ENCODE results near the gene ZNF443.
A peak's percentile ranks its signal among the peaks of the same experiment; 100 is the strongest.
"Not testable (repeated sequence)": the region's sequence is repeated elsewhere in the genome, so short reads cannot be mapped to it uniquely, and the experiment has no call there.

The ZNF443 gene

DNA sequence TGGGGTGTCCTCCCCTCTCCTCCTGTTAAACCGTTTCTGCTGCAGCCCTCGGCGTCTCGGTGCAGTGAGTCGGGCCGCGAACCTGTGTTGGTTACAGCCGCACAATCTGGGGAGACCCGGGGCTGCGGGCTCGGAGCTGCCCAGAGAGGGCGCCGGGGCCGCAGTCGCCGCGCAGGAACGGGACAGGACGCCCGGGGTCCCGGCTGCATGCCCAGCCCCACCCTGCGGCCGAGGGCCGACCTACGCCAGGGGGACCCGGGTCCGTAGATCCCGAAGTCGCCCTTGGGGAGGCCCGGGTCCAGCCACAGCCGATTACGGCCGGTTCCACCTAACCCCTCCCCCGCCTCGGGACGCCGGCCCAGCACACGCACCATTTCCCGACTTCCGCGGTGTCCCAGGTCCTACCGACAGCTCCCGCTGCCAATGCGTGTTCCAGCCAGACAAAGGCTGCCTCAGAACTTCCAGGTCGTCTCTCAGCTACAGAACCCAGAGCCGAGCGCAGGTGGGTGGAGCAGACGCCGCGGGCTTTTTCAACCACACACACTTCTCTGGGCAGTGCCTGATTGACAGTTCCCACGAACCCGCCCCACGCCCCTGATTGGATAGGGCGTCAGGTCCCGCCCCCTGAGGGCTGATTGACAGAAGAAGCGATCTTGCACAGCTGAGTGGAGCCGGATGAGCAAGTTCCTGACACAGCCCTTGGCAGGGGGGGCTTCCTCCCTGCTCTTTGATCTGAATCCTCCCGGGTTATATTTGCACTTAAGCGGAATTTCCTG is at the start of gene ZNF443:
Gene ZNF443, minus strand, starts transcription at position 481 of the 776 bp plus-strand sequence. Its CDS starts 107 bp downstream, at position 374.
- peak within 1 kb of the TSS; percentile 86 for H3K4me3 ChIP-seq (ENCODE audit: low read depth, low read length)
- TF ChIP-seq, protein P1, sequence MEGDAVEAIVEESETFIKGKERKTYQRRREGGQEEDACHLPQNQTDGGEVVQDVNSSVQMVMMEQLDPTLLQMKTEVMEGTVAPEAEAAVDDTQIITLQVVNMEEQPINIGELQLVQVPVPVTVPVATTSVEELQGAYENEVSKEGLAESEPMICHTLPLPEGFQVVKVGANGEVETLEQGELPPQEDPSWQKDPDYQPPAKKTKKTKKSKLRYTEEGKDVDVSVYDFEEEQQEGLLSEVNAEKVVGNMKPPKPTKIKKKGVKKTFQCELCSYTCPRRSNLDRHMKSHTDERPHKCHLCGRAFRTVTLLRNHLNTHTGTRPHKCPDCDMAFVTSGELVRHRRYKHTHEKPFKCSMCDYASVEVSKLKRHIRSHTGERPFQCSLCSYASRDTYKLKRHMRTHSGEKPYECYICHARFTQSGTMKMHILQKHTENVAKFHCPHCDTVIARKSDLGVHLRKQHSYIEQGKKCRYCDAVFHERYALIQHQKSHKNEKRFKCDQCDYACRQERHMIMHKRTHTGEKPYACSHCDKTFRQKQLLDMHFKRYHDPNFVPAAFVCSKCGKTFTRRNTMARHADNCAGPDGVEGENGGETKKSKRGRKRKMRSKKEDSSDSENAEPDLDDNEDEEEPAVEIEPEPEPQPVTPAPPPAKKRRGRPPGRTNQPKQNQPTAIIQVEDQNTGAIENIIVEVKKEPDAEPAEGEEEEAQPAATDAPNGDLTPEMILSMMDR (IDR thresholded peaks at IDR 0.05; ENCODE audit: borderline replicate concordance, insufficient read depth, low read depth, low read length), result 0 out of 2 replicates have a peak, but pooled peaks have one; percentile 12

DNA sequence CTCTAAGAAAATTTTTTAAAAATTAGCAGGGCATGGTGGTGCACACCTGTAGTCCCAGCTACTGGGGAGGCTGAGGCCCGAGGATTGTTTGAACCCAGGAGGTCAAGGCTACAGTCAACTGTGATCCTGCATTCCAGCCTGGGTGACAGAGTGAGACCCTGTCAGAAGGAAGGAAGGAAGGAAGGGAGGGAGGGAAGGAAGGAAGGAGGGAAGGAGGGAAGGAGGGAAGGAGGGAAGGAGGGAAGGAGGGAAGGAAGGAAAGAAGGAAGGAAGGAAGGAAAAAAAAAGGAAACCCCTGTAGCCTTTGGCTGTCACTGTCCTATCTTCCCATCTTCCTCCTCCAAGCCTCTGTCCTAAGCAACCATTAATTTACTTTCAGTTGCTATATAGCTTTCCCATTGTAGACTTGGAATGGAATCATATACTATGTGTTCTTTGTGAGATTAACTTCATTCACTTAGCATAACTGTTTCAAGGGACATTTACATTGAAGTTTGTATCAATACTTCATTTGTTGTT is 45.5 kb upstream of the ZNF443 start:
- not testable (repeated sequence) for H3K4me3 ChIP-seq (ENCODE audit: low read depth, low read length)

DNA sequence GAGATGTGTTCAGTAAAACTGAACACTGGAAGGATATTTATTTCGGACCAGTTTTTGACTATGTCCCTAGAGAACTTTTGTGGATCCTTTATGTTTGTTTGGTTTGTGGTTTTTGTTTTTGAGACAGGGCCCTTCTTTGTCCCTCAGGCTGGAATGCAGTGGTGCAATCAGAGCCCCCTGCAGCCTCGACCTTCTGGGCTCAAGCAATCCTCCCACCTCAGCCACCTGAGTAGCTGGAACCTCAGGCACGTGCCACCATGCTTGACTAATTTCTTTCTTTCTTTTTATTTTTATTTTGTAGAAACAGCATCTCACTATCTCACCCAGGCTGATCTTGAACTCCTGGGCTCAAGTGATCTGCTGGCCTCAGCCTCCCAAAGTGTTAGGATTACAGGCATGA is 44.8 kb upstream of the ZNF443 start:
- H3K4me3 ChIP-seq (ENCODE audit: low read depth, low read length), result no peak overlapping the region
- TF ChIP-seq, protein P1 (IDR thresholded peaks at IDR 0.05; ENCODE audit: borderline replicate concordance, insufficient read depth, low read depth, low read length), result no peak

- peak overlapping the region; percentile 86 for H3K4me3 ChIP-seq (ENCODE audit: low read depth, low read length)
- TF ChIP-seq, protein P1 (IDR thresholded peaks at IDR 0.05; ENCODE audit: borderline replicate concordance, insufficient read depth, low read depth, low read length), result no peak
These were observed 44.2 kb upstream of the ZNF443 start for GRCh38 chr19:12485052-12485416.

DNA sequence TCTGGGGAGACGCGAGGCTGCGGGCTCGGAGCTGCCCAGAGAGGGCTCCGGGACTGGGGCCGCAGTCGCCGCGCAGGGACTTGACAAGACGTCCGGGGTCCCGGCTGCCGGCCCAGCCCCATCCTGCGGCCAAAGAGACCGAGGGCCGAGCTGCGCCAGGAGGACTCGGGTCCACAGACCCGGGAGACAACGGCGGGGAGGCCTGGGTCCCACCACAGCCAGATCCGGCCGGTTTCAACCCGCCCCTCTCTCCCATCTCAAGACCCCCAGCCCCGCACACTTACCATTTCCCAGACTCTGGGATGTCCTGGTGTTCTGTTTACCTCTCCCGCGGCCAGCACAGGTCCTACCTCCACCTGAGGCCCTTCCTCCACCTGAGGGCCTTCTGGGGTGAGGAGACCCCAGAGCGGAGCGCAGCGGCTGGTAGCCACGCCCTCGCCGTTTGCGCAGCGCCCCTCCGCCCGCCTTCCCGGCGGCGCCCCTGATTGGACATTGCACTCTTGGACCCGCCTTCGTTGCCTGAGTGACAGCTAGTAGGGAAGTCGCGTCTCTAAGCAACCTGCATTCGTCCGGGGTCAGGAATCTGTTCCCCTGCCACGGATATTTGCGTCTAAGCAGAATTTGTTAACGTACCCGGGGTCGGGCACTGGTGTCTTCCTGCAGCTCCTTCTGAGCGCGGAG is 43.7 kb upstream of the ZNF443 start, which contains the start of gene ZNF709:
Gene ZNF709, minus strand, starts transcription at position 446 of the 681 bp plus-strand sequence. Its CDS starts 159 bp downstream, at position 287.
- H3K4me3 ChIP-seq (ENCODE audit: low read depth, low read length), result peak within 1 kb of the TSS; percentile 86
- TF ChIP-seq, protein P1 (IDR thresholded peaks at IDR 0.05; ENCODE audit: borderline replicate concordance, insufficient read depth, low read depth, low read length), result no peak

DNA sequence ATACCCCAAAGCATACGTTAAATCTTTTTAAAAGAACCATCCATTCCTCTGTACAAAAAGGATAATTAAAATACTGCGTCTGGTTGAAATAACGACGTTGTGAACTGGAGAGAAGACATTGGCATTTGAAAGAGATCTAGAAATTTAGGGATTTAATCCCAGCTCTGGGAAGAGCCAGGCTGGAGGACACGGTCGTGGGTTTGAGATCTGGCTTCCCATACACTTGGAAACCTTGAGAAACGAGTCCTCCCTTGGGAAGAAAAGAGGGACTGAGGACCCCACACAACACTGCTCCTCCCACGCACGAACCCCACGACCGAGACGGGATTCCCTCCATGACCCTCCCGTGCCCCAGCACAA is 43.2 kb upstream of the ZNF443 start:
- TF ChIP-seq, protein P1 (IDR thresholded peaks at IDR 0.05; ENCODE audit: borderline replicate concordance, insufficient read depth, low read depth, low read length), result no peak
- peak overlapping the region; percentile 86 for H3K4me3 ChIP-seq (ENCODE audit: low read depth, low read length)

GRCh38 chr19:12482509-12482886 is 41.7 kb upstream of the ZNF443 start:
- no peak overlapping the region for H3K4me3 ChIP-seq (ENCODE audit: low read depth, low read length)
- TF ChIP-seq, protein P1 (IDR thresholded peaks at IDR 0.05; ENCODE audit: borderline replicate concordance, insufficient read depth, low read depth, low read length), result no peak
